Neuronal stem cell (in vitro differentiated cells): ENCODE data around the gene MXD4.
"Not testable (repeated sequence)": the region's sequence is repeated elsewhere in the genome, so short reads cannot be mapped to it uniquely, and the experiment has no call there.

Source experiments
- DNase-seq: peaks from one replicate; pipeline ENCODE4 v3.0.0-alpha.2; 2013; ENCODE audit warnings: low spot score
- H2AFZ ChIP-seq: one replicate; pipeline ENCODE4 v1.6.1; 2013; ENCODE audit warnings: mild to moderate bottlenecking, low read length, inconsistent platforms
- H2AK5ac ChIP-seq: 2 replicates; pipeline ENCODE4 v1.6.1; 2013; ENCODE audit warnings: low read depth, mild to moderate bottlenecking, inconsistent platforms, low read length, moderate library complexity, mixed read lengths
- H2BK120ac ChIP-seq: 2 replicates; pipeline ENCODE4 v1.6.1; 2013; ENCODE audit warnings: low read depth, mild to moderate bottlenecking, inconsistent platforms, low read length, moderate library complexity, mixed read lengths
- H2BK12ac ChIP-seq: one replicate; pipeline ENCODE4 v1.6.1; 2013; ENCODE audit warnings: low read length, inconsistent platforms
- H2BK15ac ChIP-seq: 2 replicates; pipeline ENCODE4 v1.6.1; 2013; ENCODE audit warnings: mild to moderate bottlenecking, low read length, inconsistent platforms, mixed read lengths
- H2BK5ac ChIP-seq: one replicate; pipeline ENCODE4 v1.6.1; 2013; ENCODE audit warnings: inconsistent platforms, mild to moderate bottlenecking, low read length, moderate library complexity
- H3K14ac ChIP-seq: one replicate; pipeline ENCODE4 v1.6.1; 2013; ENCODE audit warnings: low read length, inconsistent platforms
- H3K18ac ChIP-seq: 2 replicates; pipeline ENCODE4 v1.6.1; 2013; ENCODE audit warnings: low read length, inconsistent platforms
- H3K23ac ChIP-seq: 2 replicates; pipeline ENCODE4 v1.6.1; 2013; ENCODE audit warnings: low read depth, mild to moderate bottlenecking, mixed read lengths, low read length, inconsistent platforms; ENCODE audit not compliant: poor library complexity
- H3K27ac ChIP-seq: replicated peaks from 3 replicates; pipeline ENCODE4 v1.5.1; 2013; ENCODE audit warnings: low read length, inconsistent platforms
- H3K27me3 ChIP-seq, 3 experiments: 2 replicates each; pipeline ENCODE4 v1.6.1; 2013; ENCODE audit warnings: low read length in 3 of 3, mild to moderate bottlenecking in 2 of 3, inconsistent platforms in 1 of 3, low read depth in 1 of 3, mixed read lengths in 1 of 3, moderate library complexity in 1 of 3; ENCODE audit not compliant: control insufficient read depth in 3 of 3, insufficient read depth in 3 of 3
- H3K36me3 ChIP-seq, 2 donors: replicated peaks in 1 of 2; 2 replicates each; pipeline ENCODE4 v1.6.1; 2013; ENCODE audit warnings: low read length in 2 of 2; ENCODE audit not compliant: control insufficient read depth in 2 of 2, insufficient read depth in 2 of 2
- H3K4ac ChIP-seq: 2 replicates; pipeline ENCODE4 v1.6.1; 2013; ENCODE audit warnings: inconsistent platforms, mild to moderate bottlenecking, low read length, moderate library complexity
- H3K4me1 ChIP-seq, 2 donors: 1 replicate in 1 of 2; 2 replicates in 1 of 2; pipeline ENCODE4 v1.6.1; 2013; ENCODE audit warnings: low read length in 2 of 2, low read depth in 1 of 2; ENCODE audit not compliant: control insufficient read depth in 2 of 2, insufficient read depth in 1 of 2
- H3K4me2 ChIP-seq: one replicate; pipeline ENCODE4 v1.6.1; 2013; ENCODE audit warnings: mild to moderate bottlenecking, low read length, inconsistent platforms; ENCODE audit not compliant: insufficient read depth, poor library complexity, severe bottlenecking
- H3K4me3 ChIP-seq, 2 donors: 2 replicates each; pipeline ENCODE4 v1.5.1; 2013; ENCODE audit warnings: low read length in 2 of 2, mild to moderate bottlenecking in 2 of 2, inconsistent platforms in 1 of 2, moderate library complexity in 1 of 2
- H3K79me1 ChIP-seq: one replicate; pipeline ENCODE4 v1.6.1; 2013; ENCODE audit warnings: low read depth, mild to moderate bottlenecking, inconsistent platforms, low read length, moderate library complexity
- H3K9ac ChIP-seq: one replicate; pipeline ENCODE4 v1.6.1; 2013; ENCODE audit warnings: mild to moderate bottlenecking, low read depth, low read length, inconsistent platforms; ENCODE audit not compliant: poor library complexity
- H3K9me3 ChIP-seq, 2 donors: replicated peaks in 1 of 2; 2 replicates each; pipeline versions ENCODE3 to v1.6.1; 2013; ENCODE audit warnings: low read length in 2 of 2, mild to moderate bottlenecking in 2 of 2, inconsistent platforms in 1 of 2, low read depth in 1 of 2, mixed read lengths in 1 of 2, moderate library complexity in 1 of 2; ENCODE audit not compliant: control insufficient read depth in 2 of 2, insufficient read depth in 1 of 2
- H4K8ac ChIP-seq: one replicate; pipeline ENCODE4 v1.6.1; 2013; ENCODE audit warnings: low read depth, mild to moderate bottlenecking, inconsistent platforms, low read length, moderate library complexity
- H4K91ac ChIP-seq: one replicate; pipeline ENCODE4 v1.6.1; 2013; ENCODE audit warnings: low read length, low read depth, mild to moderate bottlenecking, inconsistent platforms; ENCODE audit not compliant: poor library complexity
- WGBS, 2 donors: extraction: QIAGEN DNeasy Blood & Tissue Kit; methylation state at CpG; one replicate each; pipeline ENCODE4 v1.1.7; 2013; ENCODE audit warnings: missing lambda C conversion rate in 2 of 2, mixed read lengths in 1 of 2; ENCODE audit not compliant: insufficient read length in 2 of 2, insufficient replicate concordance in 1 of 2; ENCODE audit errors: extremely low coverage in 2 of 2; 5-methylcytosine and 5-hydroxymethylcytosine counted together

MXD4 gene

DNA sequence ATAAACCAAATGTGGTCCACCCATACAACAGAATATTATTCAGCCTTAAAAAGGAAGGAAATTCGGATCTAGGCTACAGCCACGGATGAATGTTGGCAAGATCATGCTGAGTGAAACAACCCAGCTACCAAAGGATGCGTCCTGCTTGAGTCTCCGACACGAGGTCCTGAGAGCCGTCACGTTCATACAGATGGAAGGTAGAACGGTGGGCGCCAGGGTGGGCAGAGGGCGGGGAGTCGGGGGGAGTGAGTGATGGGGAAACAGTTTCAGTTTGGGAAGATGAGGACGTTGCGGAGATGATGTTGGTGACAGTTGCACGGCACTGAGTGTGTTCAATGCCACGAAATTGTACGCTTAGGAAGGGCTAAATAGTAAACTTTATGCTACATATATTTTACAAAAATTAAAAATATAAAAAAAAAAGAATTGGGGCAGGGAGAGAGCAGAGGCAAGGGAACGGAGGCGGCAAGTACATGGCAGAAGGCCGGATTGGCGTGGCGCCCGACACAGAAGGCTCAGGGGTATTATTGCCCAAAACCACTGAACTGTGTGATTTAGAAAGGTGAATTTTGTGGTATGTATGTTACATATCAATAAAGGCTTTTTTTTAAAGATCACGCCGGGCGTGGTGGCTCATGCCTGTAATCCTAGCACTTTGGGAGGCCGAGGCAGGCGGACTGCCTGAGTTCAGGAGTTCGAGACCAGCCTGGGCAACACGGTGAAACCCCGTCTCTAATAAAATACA is 14.8 kb upstream of the MXD4 start:
- Histone ChIP-seq H3K9me3 (peaks cover 0 to 1% of the 10 kb centered on the region in 2 donors), H3K23ac (no peak overlapping the region), H3K4me3 (no peak overlapping the region), H3K27ac (no peak overlapping the region), H3K14ac (no peak overlapping the region), H3K4ac (no peak overlapping the region), H4K91ac (no peak overlapping the region), H3K4me2 (no peak overlapping the region), H2BK5ac (no peak overlapping the region), H2AK5ac (no peak overlapping the region), H3K27me3 (peaks cover 0 to 29% (median 0%) of the 10 kb centered on the region in 3 experiments), H2AFZ (no peak overlapping the region), H2BK15ac (no peak overlapping the region), H2BK12ac (no peak overlapping the region), H3K4me1 (no peaks in the 10 kb centered on the region), H3K36me3 (no peaks in the 10 kb centered on the region), H3K79me1 (no peaks in the 10 kb centered on the region), H3K9ac (no peak overlapping the region), H3K18ac (no peak overlapping the region), H2BK120ac (no peak overlapping the region), H4K8ac (no peak overlapping the region)
- no peak for DNase-seq
- WGBS, 2 donors, result 100% methylated on average over 3 of the region's 30 CpGs; no CpG with 5 or more reads in 1 of the 2 donors

DNA sequence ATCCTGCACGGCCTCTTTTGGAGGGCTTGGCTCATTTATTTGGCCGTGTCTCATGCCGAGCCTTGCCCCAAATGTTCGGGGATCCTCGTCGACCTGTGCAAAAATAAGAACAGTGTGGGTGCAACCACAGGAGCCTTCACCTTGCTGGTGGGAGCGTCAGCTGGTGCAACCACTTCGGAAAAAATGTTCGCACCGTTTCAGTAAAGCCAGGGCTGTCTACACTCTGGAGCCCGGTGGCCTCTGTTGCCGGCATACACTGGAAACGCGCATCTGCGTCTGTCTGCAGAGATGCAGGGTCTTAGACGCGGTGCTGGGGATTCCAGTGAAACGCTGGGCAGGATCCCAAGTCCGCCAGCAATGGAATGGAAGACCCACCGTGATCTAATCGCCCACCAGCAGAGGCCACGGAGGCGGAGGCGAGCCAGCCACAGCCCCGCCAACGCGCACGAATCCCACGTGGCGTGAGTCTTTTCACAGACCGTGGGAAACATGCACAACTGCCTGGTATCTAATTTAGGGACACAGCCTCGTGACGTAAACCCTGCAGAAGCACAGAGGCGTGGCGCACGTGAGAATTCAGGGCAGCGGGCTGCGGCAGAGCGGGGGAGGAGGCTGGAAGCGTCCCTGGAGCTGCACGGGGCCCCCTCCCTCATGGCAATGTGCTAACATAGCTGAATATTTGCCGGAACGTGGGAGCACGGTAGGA is 13.8 kb upstream of the MXD4 start:
- Histone ChIP-seq H4K91ac (peak overlapping the region; percentile 17), H3K27me3 (peaks cover 0 to 32% (median 0%) of the 10 kb centered on the region in 3 experiments), H2AFZ (no peak overlapping the region), H3K9me3 (peaks cover 0 to 1% of the 10 kb centered on the region in 2 donors), H3K18ac (peak overlapping the region; percentile 80), H2BK12ac (peak overlapping the region; percentile 22), H2BK15ac (peak overlapping the region; percentile 58), H2AK5ac (peak overlapping the region; percentile 63), H2BK120ac (peak overlapping the region; percentile 61), H3K14ac (peak overlapping the region; percentile 82), H3K23ac (peak overlapping the region; percentile 55), H3K4me2 (no peak overlapping the region), H3K79me1 (no peaks in the 10 kb centered on the region), H4K8ac (no peak overlapping the region), H3K27ac (no peak overlapping the region), H2BK5ac (peak overlapping the region; percentile 39), H3K9ac (no peak overlapping the region), H3K4ac (no peak overlapping the region), H3K4me3 (no peak overlapping the region), H3K36me3 (no peaks in the 10 kb centered on the region), H3K4me1 (no peaks in the 10 kb centered on the region)
- DNase-seq, result no peak
- no CpG with 5 or more reads among the region's 44 CpGs for WGBS, 2 donors

DNA sequence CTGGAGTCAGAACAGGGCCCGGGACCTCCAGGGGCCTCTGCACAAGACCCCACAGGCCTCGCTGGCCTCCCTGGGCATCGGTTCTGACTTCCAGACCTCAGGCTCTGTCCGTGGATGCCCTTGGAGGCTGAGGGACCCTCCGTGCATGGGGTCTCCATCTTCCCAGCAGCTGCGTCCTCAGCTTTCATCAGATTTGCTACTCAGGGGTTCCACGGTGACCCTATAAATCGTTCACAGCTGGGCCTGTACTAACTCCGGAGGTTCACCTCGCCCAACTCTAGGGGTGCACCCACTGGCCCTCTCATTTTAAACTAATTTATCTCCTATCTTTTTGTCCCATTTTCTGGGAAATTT is 13.1 kb upstream of the MXD4 start:
- H3K4me1 ChIP-seq, H3K36me3 ChIP-seq, H3K79me1 ChIP-seq, H3K4me2 ChIP-seq, H3K27ac ChIP-seq, H3K23ac ChIP-seq, H3K9ac ChIP-seq, H2BK5ac ChIP-seq, H4K8ac ChIP-seq, H3K4ac ChIP-seq, H3K9me3 ChIP-seq, H2AFZ ChIP-seq, H3K18ac ChIP-seq, DNase-seq, H4K91ac ChIP-seq, H2BK12ac ChIP-seq, H2AK5ac ChIP-seq, H2BK15ac ChIP-seq, H3K4me3 ChIP-seq, H3K14ac ChIP-seq, H2BK120ac ChIP-seq: not testable (repeated sequence)
- H3K27me3 ChIP-seq, result peaks cover 0 to 33% (median 0%) of the 10 kb centered on the region in 3 experiments
- WGBS, 2 donors, result no CpG with 5 or more reads among the region's 10 CpGs

DNA sequence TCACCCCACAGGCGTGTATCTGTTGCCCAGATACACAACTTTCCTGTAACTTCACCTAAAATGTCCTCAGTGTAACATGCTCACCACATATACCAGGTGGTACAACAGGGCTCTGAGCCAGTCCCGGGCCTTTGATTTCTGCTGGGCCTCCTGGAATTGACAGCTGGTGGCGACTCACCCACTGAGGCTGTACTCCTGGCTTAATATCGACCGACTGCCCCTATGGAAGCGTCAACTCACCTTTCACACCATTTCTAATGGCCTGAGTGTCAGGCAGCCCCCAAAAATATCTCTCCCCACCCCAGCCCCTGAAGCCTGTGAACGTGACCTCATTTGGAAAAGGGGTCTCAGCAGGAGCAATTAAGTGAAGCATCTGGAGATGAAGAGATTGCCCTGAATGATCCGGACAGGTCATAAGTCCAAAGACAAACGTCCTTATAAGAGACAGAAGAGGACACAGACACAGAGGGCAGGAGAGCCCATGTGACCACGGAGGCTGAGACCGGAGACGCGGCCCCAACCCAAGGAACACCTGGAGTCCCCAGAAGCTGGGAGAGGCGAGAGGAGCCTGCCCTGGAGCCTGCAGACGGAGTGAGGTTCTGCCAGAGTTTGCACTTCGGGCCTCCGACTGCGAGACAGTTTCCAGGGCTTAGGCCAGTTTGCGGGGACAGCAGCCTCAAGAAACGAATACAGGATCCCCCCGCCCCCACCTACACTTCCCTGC is 12.6 kb upstream of the MXD4 start:
- no peaks in the 10 kb centered on the region for H3K4me1 ChIP-seq
- no peak overlapping the region for H4K91ac ChIP-seq

More for the DNA sequence above, 12.6 kb upstream of the MXD4 start:
- no peak overlapping the region for H2BK15ac ChIP-seq
- DNase-seq, result no peak
- H3K27ac ChIP-seq, result no peak overlapping the region
- H4K8ac ChIP-seq, result no peak overlapping the region
- H3K79me1 ChIP-seq, result no peaks in the 10 kb centered on the region
- H2BK5ac ChIP-seq, result no peak overlapping the region
- no peak overlapping the region for H2AFZ ChIP-seq
- peak overlapping the region; percentile 75 for H3K23ac ChIP-seq
- no peak overlapping the region for H3K14ac ChIP-seq
- H3K4me2 ChIP-seq, result no peak overlapping the region
- H3K27me3 ChIP-seq, result peaks cover 0 to 38% (median 0%) of the 10 kb centered on the region in 3 experiments
- no peak overlapping the region for H3K18ac ChIP-seq
- no peaks in the 10 kb centered on the region for H3K36me3 ChIP-seq
- H2AK5ac ChIP-seq, result no peak overlapping the region
- no peak overlapping the region for H3K4me3 ChIP-seq
- H2BK120ac ChIP-seq, result no peak overlapping the region
- no peak overlapping the region for H2BK12ac ChIP-seq
- no peak overlapping the region for H3K4ac ChIP-seq
- no peak overlapping the region for H3K9ac ChIP-seq
- H3K9me3 ChIP-seq, result peaks cover 0 to 1% of the 10 kb centered on the region in 2 donors
- no CpG with 5 or more reads among the region's 21 CpGs for WGBS, 2 donors
